Measurements from ENCODE around the gene SHOC2.

SHOC2 gene

DNA sequence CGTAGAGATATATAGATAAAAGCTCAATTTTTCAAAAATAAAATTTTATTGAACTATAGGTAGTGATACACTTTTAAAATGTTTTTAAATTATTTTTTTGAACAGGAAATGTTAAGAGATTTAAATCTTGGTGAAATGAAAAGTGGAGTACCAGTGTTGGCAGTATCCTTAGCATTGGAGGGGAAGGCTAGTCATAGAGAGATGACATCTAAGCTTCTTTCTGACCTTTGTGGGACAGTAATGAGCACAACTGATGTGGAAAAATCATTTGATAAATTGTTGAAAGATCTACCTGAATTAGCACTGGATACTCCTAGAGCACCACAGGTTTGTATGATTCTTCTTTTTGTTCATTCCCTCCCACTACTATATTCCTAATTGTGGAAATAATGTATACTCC lies 31.8 kb upstream of the SHOC2 start:
- no peak for DNase-seq (ENCODE audit: low spot score)
- TF ChIP-seq, protein P1, sequence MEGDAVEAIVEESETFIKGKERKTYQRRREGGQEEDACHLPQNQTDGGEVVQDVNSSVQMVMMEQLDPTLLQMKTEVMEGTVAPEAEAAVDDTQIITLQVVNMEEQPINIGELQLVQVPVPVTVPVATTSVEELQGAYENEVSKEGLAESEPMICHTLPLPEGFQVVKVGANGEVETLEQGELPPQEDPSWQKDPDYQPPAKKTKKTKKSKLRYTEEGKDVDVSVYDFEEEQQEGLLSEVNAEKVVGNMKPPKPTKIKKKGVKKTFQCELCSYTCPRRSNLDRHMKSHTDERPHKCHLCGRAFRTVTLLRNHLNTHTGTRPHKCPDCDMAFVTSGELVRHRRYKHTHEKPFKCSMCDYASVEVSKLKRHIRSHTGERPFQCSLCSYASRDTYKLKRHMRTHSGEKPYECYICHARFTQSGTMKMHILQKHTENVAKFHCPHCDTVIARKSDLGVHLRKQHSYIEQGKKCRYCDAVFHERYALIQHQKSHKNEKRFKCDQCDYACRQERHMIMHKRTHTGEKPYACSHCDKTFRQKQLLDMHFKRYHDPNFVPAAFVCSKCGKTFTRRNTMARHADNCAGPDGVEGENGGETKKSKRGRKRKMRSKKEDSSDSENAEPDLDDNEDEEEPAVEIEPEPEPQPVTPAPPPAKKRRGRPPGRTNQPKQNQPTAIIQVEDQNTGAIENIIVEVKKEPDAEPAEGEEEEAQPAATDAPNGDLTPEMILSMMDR (IDR thresholded peaks at IDR 0.05), result no peak
- H3K27ac ChIP-seq, result no peak overlapping the region
- no peak overlapping the region for H3K4me3 ChIP-seq

DNA sequence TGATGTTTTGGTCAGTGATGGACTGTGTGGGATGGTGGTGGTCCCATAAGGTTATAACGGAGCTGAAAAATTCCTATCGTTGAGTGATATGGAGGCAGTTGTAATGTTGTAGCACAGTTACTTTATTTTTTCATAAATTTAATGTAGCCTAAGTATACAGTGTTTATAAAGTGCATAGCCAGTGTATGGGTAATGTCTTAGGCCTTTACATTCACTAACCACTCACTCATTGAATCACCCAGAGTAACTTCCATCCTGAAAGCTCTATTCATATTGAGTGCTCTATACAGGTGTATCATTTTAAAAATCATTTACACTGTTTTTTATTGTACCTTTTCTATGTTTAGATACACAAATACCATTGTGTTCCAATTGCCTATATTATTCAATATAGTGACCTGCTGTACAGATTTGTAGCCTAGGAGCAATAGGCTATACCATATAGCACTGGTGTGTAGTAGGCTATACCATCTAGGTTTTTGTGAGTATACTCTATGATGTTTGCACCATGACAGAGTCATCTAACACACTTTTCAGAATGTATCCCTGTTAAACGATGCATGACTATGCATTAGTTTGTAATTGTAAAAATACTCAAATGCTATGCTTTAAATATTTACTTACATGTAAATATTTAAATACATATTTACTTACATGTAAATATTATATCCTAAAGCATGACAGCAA lies 26.7 kb upstream of the SHOC2 start:
- TF ChIP-seq, protein P1 (IDR thresholded peaks at IDR 0.05), result no peak
- no peak for DNase-seq (ENCODE audit: low spot score)
- Histone ChIP-seq H3K27ac (no peak overlapping the region), H3K4me3 (no peak overlapping the region)

DNA sequence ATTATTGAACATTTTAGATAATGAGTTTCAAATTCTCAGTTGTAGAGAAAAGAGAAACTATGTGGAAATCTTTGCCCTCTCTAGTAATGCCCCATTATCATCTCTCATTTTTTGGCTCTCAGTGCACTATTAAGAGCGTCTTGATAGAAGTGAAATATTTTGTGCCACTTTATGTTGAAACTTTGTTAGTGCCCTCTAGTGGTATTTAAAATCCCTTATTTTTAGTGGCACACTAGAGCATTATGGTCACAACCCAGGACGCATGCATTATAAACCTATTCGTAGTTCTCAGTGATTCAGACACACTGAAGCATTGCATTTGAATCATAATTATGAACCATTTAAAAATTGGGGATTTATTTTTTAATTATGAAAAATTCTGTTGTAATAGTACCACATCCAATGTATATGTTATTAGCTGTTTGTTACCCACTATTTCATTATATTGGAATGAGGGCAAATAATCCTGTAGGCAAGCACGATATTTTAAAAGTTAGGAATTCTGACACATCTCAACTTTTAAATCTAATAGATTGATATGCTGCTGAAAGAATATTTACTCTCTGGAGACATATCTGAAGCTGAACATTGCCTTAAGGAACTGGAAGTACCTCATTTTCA lies 25.7 kb upstream of the SHOC2 start:
- DNase-seq (ENCODE audit: low spot score), result no peak
- no peak overlapping the region for H3K27ac ChIP-seq
- TF ChIP-seq, protein P1 (IDR thresholded peaks at IDR 0.05), result peak; percentile 51
- H3K4me3 ChIP-seq, result no peak overlapping the region

DNA sequence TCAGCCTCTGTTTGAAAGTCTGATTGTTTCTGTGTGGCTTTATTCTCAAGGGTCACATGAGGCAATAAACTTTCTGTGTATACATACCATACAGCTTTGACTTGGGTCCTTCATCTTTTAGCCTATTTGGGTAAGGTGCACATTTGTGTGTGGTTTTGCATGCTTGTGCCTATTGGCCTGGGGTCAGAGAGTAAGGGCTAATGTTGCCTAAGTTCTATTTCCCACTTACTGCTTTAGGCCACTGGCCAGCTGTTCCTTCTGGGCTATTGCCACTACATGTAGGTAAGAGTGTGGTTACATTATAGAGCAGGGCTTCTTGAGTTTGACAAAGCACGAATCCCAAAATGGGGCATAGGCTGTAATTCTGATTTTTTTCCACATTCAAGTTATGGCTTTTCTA lies 22.2 kb upstream of the SHOC2 start:
- no peak for DNase-seq (ENCODE audit: low spot score)
- Histone ChIP-seq H3K4me3 (no peak overlapping the region), H3K27ac (no peak overlapping the region)
- TF ChIP-seq, protein P1 (IDR thresholded peaks at IDR 0.05), result no peak

DNA sequence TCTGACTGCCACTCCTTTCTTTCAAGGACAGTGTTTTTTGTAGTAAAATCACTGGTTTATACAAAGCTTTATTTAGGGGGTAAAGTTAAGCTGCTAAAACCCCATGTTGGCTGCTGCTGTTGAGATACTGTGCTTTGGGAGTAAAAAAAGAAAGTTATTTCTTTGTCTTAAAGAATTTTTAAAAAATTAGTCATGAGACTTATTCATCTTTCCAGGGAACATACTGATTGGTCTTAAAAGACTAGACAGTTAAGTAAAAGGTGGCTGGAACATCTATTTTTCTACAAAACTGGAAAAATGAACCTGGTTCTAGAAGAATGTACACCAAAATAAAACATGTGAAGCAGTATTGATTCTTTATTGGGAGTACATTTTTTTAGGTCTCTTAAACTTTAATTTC lies 21.0 kb upstream of the SHOC2 start:
- H3K27ac ChIP-seq, result no peak overlapping the region
- TF ChIP-seq, protein P1 (IDR thresholded peaks at IDR 0.05), result no peak
- DNase-seq (ENCODE audit: low spot score), result no peak
- H3K4me3 ChIP-seq, result no peak overlapping the region

DNA sequence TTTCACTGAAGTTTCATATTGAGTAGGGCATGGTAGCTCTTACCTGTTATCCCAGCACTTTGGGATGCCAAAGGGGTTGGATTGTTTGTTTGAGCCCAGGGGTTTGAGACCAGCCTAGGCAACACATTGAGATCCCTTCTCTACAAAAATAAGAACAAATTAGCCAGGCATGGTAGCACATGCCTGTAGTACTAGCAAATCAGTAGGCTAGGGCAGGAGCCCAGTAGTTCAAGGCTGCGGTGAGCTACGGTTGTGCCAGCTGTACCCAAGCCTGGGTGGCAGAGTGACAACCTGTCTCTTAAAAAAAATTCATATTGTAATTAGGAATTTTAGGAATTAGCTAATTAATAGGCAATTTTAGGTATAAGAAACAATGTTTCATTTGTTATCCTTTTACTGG lies 18.4 kb upstream of the SHOC2 start:
- no peak for DNase-seq (ENCODE audit: low spot score)
- no peak overlapping the region for H3K4me3 ChIP-seq
- no peak overlapping the region for H3K27ac ChIP-seq
- TF ChIP-seq, protein P1 (IDR thresholded peaks at IDR 0.05), result no peak

Data from coronary artery (tissue), 2 donors.